Left ventricle myocardium superior (tissue), 1 donor: Measurements from ENCODE around the gene EIF3K. TPM values are rescaled to one million over a fixed set of nuclear protein-coding genes. Genes with fewer than 3 reads are reported as not detected.
A peak's percentile ranks its signal among the peaks of the same experiment; 100 is the strongest.

ENCODE experiments used
- ATAC-seq: fragments of 200-7000 bp; cut with Tn5 transposase; one replicate; pipeline ENCODE4 v1.9.1; 2020; ENCODE audit warnings: mild to moderate bottlenecking, moderate library complexity
- DNase-seq: peaks from one replicate; pipeline ENCODE4 v3.0.0-alpha.2; 2020
- intact Hi-C: fragments of 100-400 bp; cut with micrococcal nuclease; formaldehyde crosslinking; loops from one replicate; pipeline ENCODE4 v1.11.0; 2022
- total RNA-seq: library from RNA; stranded (reverse); fragmentation: NEBNext Ultra II Directional; extraction: Animal tissue kit (Norgen Biotek cat#: 25700); gene quantifications from one replicate; pipeline ENCODE4 v1.2.1, GENCODE V29; 2021
- donor health status: DM: no; HTN: yes; CAD: no; lungs with severe emphysema.

EIF3K gene
- total RNA-seq, 1 donor from 2014 or later = 674 TPM

DNA sequence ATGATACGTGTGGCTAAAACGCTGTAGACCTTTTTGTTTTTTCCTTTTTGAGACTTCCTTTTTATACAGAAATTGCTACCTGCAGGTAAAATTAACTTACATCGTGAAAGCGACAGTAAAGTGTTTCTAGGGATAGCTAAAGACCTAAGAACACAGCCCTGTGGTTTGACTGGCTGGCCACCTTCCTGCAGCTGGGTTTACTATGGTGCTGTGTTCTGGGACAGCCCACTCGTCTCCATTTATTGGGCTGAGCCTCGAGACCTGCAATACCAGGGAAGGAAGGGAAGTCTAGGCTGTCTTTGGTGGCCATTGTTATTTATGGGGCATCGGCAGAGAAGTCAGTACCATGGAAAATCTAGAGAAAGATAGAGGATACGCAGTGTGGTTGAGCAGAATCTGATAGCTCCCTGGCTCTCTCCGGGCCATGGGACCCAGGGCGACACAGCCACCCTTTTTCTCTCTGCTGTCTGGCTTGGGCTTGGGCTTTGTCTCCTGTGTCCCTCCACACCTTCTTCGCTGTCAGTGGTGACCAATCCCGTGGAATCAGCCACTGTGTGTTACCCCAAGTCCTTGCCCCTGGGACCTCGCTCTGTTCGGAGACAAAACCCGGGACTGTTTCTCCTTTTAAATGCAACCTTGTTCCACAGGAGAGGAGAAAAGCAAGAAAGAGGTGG lies 59.4 kb downstream of the EIF3K start:
- intact Hi-C loops = no loop called here

DNA sequence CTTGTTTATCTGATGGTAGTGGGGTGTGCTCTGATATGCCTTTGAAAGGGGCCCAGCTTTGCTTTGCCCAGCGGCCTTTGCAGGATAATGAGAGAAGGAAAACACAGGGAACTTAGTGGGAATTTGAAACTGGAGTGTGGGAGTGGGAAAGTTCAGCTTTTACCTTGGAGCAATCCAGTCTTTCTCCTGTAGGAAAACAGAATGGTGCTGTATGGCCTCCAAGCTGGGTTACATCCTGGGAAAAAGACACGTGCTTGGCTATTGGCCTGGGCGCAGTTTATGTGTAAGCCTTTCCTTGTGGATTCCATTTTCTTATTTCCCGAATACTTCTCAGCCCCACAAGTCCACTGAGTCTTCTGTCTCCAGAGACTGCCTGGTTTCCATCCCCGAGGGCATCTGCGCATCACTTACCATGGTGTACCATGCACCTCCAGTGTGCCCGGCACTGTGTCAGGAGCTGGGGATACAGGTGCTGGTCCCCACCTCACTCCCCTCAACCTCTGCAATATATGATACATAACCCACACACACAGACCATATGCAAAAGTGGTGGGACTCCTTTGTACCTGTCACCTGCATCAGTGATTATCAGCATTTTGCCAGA lies 60.0 kb downstream of the EIF3K start:
- intact Hi-C loops = no loop called here
- DNase-seq (no peak), ATAC-seq (no peak)

More for the DNA sequence above, 59.4 kb downstream of the EIF3K start:
- ATAC-seq (no peak), DNase-seq (peak; percentile 4)

DNA sequence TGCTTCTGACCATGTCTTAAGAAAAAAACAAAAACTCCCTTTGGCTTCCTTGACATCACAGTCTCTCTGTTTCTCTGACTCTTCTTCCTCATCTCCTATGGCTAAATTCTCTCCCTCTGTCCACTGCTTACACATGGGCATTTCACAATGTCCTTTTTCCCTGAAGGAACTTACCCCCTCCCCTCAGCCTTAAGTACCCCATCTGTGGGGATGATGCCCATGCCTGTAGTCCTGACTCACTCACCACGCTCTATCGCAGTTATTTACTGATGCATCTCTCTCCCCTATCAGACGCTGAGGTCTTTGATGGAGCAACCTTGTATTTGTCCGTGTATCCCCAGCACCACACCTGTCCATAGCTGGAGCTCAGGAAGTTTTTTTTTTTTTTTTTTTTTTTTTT lies 60.9 kb downstream of the EIF3K start:
- intact Hi-C loops = no loop called here
- DNase-seq = no peak
- no peak for ATAC-seq

DNA sequence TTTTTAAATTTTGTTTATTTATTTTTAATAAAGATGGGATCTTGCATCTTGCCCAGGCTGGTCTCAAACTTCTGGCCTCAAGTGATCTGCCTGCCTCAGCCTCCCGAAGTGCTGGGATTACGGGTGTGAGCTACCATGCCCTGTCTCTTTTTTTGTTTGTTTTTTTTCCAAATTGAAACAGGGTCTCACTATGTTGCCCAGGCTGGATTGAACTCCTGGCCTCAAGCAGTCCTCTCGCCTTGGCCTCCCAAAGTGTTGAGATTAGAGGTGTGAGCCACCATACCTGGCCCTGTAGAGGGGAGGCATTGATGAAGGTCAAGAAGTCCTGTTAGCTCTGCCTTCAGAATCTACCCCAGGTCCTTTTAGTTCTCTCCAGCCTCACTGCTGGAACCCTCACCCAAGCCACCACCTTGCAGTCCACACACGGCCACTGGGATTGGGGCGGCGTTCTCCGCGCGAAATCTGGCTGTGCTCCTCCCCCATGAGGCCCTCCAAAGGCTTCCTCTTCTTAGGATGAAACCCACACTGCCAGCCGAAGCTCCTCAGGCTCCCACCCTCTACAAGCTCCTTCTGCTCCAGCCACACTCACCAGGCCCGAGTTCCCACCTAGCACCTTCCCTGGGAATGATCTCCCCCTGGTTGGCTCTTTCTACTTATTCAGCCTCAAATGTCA lies 63.3 kb downstream of the EIF3K start:
- ATAC-seq (no peak), DNase-seq (no peak)
- intact Hi-C loops = no loop called here

DNA sequence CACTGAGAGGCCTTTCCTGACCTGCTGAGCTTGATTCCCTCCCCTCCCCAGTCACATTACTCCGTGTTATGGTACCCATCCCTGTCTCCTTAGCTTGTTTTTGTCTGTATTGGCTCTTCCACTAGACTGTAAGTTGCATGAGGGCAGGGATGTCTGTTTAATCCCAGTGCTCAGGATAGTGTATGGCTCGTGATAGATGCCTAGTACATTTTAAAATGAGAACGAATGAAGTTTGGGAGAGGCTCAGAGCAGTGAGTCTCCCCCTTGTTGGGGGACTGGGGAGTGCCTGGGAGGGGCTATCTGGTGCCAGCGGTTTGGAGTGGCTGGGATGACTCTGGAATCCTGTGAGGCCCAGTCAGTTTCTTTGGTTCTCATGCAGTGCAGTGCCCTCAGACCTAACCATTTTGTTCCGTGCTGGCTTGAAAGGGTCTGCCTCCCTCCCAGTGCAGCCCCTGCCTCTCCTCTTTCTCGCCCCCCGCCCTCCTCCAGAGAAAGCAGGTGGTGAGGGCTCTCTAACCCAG lies 63.9 kb downstream of the EIF3K start:
- intact Hi-C loops = no loop called here
- DNase-seq (no peak), ATAC-seq (peak; percentile 6)

DNA sequence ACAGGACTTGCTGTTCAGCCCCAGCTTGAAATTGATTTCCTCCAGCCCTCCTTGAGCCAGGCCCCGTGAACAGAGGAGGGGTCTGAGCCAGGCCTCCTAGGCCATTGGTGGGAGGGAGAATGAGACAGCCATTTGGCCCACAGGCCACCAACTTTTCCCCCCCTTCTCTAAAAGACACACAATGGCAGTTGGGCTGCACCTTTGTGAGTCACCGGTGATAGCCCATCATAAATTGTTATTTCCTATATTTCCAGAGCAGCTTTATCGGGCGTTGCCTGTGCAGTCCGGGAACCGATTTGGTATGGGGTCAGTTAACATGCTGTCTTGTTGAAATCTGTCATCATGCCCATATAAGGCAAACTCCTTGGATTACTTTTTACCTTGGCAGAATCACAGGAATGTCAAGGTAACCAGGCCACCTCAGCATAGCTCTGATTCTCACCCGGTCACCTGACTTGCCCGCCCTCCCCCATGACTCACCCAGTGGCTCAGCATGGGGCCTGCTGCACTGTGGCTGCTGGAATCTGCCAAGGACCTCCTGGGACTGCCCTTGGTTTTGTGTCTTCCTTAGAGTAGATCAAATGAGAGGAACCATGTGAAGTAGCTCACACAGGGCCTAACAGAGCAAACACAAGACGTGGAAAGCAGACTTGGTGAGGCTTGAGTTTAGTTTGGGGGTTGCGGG lies 64.5 kb downstream of the EIF3K start:
- DNase-seq = peak; percentile 69

DNA sequence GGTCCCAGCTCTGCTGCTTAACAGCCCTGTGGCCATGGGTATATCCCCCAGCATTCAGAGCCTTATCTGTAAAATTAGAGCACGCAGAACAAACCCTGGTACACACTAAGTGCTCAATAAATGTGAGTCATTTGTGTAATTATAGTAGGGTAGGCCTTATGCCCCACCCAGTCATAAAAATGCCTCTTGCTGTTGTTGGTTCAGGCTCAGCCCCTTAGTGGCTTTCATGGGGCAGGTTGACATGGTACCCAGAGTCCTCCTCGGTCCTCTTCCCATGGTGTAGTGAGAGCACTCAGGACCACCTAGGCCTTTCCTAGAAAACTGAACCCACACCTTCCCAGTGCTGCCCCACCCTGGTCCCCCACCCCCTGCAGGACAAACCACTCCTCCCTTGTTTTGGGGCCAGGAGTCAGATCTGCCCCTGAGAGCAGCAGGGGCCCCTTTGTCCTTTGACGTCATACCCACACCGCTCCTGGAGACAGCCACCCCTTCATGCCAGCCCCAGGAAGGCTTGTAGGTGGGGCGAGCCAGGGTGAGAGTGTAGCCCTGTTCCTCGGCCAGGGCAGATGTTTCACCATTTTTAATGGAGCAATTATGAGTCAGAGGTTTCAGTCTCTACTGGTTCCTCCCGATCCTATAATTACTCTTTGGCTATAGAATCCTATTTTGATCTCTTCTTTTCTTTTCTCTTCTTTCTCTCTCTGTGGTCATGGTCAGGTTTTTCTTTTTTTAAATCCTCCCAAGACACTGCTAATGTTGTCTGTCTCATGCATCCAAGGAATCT lies 65.3 kb downstream of the EIF3K start:
- ATAC-seq (peak; percentile 71), DNase-seq (peak; percentile 61)
- intact Hi-C loops = no loop called here

More for the DNA sequence above, 64.5 kb downstream of the EIF3K start:
- intact Hi-C loops = no loop called here
- peak; percentile 65 for ATAC-seq

DNA sequence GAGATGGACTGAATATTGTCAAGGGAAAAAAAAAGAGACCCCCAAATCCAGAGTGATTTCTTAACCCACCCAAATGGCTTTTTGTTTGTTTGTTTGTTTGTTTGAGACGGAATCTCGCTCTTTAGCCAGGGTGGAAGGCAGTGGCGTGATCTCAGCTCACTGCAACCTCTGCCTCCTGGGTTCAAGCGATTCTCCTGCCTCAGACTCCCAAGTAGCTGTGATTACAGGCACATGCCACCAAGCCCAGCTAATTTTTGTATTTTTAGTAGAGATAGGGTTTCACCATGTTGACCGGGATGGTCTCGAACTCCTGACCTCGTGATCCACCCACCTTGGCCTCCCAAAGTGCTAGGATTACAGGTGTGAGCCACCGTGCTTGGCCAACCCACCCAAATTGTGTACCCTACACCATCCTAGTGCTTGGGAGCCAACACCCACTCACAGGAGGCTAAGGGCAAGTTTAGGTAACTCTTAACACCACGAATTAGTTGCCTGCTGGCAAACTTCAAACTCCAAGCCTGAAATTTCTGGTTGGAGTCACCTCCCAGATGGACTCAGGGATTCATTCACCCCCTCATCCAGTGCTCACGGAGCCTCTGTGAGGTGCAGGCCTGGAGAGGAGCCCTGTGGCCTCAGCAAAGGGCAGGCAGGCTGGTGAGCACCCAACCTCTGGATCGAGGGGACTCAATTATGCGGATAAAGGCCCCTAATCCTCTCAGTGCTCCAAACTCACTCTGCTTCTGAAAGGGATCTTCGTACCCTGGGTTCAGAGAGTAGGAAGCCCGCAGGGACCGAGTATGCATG lies 66.1 kb downstream of the EIF3K start:
- no peak for DNase-seq
- no peak for ATAC-seq
- intact Hi-C loops = no loop called here

DNA sequence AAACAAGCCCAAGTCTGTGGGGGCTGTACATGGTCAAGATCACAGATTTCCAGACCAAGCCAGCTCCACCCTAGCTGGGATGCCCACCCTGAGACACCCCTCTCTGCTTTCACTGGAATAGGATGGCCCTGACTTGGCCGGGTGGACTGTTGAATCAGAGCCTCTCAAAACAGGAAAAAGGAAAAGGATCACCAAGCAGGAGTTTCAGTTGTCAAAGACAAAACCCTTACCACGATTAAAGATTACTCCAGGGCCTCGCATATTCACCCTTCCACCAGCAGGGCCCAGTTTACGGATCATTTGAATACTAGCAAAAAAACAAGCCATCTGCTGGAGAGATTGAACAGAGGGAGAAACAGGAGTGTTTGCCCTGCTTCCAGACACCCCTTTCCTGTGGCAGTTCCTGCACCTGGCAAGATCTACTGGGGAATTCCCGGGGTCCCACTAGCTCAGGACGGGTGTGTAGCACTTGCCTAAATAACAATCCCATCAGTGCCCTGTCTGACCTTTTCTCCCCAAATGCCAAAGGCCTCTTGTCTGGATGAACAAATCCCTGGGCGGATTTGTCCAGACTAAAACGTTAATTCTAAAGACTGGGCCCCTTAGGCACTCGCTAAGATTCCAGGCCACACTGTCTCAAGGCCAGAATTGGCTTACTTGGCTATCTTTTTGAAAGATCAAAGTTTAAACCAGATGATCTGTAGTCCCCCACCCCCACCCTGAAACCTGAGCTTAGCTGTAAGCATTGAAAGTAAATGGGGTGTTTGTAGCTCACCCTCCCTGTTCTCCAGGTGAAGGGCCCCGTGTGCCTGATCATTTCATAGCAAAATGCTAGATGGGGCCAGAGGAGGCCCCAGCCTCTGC lies 66.9 kb downstream of the EIF3K start:
- DNase-seq (no peak), ATAC-seq (no peak)
- intact Hi-C loops = no loop called here

DNA sequence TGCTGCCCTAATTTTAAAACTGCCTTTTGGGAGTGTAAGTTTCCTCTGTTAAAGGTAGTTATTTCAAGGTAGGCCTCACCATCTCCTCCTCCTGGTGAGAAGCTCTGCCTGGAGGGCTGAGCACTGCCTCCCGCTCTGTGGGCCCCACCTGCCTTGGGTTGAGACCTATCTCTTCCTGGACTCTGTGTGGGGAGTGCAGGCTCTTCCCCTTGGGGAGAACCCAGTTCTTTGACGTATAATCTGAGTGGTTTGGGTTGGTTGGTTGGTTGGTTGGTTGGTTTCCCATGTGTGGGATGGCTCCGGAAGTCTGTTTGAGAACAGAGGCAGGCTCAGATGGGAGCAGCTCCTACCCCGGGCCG lies 67.5 kb downstream of the EIF3K start:
- intact Hi-C loops = no loop called here
- DNase-seq = no peak
- ATAC-seq = no peak

Other genes with a start within 250 kb of the EIF3K start
- 306 TPM for gene PSMD8, start 244.6 kb upstream of the EIF3K start, total RNA-seq
- gene GGN, start 231.2 kb upstream of the EIF3K start, total RNA-seq = 0.15 TPM
- 0.10 TPM for gene SPRED3, start 230.5 kb upstream of the EIF3K start, total RNA-seq
- 11.9 TPM for gene FAM98C, start 216.1 kb upstream of the EIF3K start, total RNA-seq
- gene RASGRP4, start 193.0 kb upstream of the EIF3K start, total RNA-seq = 1.2 TPM
- gene RYR1, start 185.5 kb upstream of the EIF3K start, total RNA-seq = 1.1 TPM
- gene MAP4K1, start 1.2 kb upstream of the EIF3K start, total RNA-seq = 1.8 TPM
- gene ACTN4, start 28.5 kb downstream of the EIF3K start, total RNA-seq = 131 TPM
- not detected for gene CAPN12, start 125.3 kb downstream of the EIF3K start, total RNA-seq
- gene LGALS7, start 154.3 kb downstream of the EIF3K start, total RNA-seq = not detected
- not detected for gene LGALS7B, start 170.0 kb downstream of the EIF3K start, total RNA-seq
- 0.47 TPM for gene LGALS4, start 193.8 kb downstream of the EIF3K start, total RNA-seq
- gene ECH1, start 212.6 kb downstream of the EIF3K start, total RNA-seq = 1,171 TPM
- gene HNRNPL, start 230.8 kb downstream of the EIF3K start, total RNA-seq = 171 TPM